SK-N-SH (cell line): ENCODE data around the gene PPP3R1.

ENCODE experiments used
- CHD2 ChIP-seq: fragments of 150-350 bp; IDR thresholded peaks from 2 replicates; pipeline ENCODE4 v1.6.1; 2018; ENCODE audit warnings: low read length; ENCODE audit not compliant: partially characterized antibody
- EP300 ChIP-seq, 2 experiments: IDR thresholded peaks; 2 replicates each; pipeline versions ENCODE4 v1.4.0 to v1.6.1; 2012; ENCODE audit warnings: borderline replicate concordance in 1 of 2, low read depth in 1 of 2, low read length in 1 of 2
- GABPA ChIP-seq: IDR thresholded peaks from 2 replicates; pipeline ENCODE4 v1.4.0; 2012; ENCODE audit warnings: low read depth, mild to moderate bottlenecking
- POLR2AphosphoS5 ChIP-seq: IDR thresholded peaks from 2 replicates; pipeline ENCODE4 v1.6.1; 2012; ENCODE audit warnings: low read depth, low read length
- SMC3 ChIP-seq: IDR thresholded peaks from 2 replicates; pipeline ENCODE4 v1.6.1; 2012; ENCODE audit warnings: low read depth, low read length, improper control_type of control experiment
- TF ChIP-seq, protein P1 (sequence below): fragments of 200-600 bp; sonication (generic); IDR thresholded peaks from 2 replicates; pipeline ENCODE4 v1.6.1; 2017; ENCODE audit warnings: antibody characterized with exemption, mild to moderate bottlenecking, moderate library complexity
- TF ChIP-seq, protein P2 (sequence below): IDR thresholded peaks from 2 replicates; pipeline ENCODE4 v1.6.1; 2012; ENCODE audit warnings: mild to moderate bottlenecking, low read depth, low read length, moderate library complexity
- TF ChIP-seq, protein P3 (sequence below): IDR thresholded peaks from 2 replicates; pipeline ENCODE4 v1.4.0; 2012; ENCODE audit warnings: low read depth
- TF ChIP-seq, protein P4 (sequence below): fragments of 150-350 bp; IDR thresholded peaks from 2 replicates; pipeline ENCODE4 v1.6.1; 2017; ENCODE audit warnings: antibody characterized with exemption, low read length, low read depth, borderline replicate concordance

DNA sequence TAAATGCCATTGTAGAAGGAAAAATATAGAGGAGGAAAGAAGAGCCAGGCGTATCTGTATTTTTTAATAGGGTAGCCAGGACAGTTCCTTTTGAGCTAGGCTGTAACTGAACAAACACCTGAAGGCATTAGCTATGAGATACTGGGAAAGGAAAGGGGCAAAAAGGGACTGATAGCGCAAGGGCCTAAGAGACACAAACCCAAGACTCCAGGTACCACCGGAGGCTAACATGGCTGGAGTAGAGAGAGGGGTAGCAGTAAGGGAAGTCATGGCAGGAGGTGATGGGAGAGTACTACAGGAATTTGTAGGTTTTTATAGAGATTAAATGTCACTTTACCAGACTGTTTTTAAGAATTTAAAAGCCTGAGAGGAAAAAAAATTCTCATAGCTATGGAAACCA, 73.9 kb downstream of the PPP3R1 start:
- TF ChIP-seq, protein P1, sequence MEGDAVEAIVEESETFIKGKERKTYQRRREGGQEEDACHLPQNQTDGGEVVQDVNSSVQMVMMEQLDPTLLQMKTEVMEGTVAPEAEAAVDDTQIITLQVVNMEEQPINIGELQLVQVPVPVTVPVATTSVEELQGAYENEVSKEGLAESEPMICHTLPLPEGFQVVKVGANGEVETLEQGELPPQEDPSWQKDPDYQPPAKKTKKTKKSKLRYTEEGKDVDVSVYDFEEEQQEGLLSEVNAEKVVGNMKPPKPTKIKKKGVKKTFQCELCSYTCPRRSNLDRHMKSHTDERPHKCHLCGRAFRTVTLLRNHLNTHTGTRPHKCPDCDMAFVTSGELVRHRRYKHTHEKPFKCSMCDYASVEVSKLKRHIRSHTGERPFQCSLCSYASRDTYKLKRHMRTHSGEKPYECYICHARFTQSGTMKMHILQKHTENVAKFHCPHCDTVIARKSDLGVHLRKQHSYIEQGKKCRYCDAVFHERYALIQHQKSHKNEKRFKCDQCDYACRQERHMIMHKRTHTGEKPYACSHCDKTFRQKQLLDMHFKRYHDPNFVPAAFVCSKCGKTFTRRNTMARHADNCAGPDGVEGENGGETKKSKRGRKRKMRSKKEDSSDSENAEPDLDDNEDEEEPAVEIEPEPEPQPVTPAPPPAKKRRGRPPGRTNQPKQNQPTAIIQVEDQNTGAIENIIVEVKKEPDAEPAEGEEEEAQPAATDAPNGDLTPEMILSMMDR: no peak
- TF ChIP-seq POLR2AphosphoS5 (no peak), EP300 (IDR thresholded peaks at IDR 0.05; ENCODE audit: borderline replicate concordance in 1 of 2, low read depth in 1 of 2, low read length in 1 of 2) (no peak), SMC3 (no peak), CHD2 (no peak), GABPA (no peak)
- TF ChIP-seq, protein P2, sequence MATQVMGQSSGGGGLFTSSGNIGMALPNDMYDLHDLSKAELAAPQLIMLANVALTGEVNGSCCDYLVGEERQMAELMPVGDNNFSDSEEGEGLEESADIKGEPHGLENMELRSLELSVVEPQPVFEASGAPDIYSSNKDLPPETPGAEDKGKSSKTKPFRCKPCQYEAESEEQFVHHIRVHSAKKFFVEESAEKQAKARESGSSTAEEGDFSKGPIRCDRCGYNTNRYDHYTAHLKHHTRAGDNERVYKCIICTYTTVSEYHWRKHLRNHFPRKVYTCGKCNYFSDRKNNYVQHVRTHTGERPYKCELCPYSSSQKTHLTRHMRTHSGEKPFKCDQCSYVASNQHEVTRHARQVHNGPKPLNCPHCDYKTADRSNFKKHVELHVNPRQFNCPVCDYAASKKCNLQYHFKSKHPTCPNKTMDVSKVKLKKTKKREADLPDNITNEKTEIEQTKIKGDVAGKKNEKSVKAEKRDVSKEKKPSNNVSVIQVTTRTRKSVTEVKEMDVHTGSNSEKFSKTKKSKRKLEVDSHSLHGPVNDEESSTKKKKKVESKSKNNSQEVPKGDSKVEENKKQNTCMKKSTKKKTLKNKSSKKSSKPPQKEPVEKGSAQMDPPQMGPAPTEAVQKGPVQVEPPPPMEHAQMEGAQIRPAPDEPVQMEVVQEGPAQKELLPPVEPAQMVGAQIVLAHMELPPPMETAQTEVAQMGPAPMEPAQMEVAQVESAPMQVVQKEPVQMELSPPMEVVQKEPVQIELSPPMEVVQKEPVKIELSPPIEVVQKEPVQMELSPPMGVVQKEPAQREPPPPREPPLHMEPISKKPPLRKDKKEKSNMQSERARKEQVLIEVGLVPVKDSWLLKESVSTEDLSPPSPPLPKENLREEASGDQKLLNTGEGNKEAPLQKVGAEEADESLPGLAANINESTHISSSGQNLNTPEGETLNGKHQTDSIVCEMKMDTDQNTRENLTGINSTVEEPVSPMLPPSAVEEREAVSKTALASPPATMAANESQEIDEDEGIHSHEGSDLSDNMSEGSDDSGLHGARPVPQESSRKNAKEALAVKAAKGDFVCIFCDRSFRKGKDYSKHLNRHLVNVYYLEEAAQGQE: no peak
- TF ChIP-seq, protein P3, sequence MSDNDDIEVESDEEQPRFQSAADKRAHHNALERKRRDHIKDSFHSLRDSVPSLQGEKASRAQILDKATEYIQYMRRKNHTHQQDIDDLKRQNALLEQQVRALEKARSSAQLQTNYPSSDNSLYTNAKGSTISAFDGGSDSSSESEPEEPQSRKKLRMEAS: no peak
- TF ChIP-seq, protein P4, sequence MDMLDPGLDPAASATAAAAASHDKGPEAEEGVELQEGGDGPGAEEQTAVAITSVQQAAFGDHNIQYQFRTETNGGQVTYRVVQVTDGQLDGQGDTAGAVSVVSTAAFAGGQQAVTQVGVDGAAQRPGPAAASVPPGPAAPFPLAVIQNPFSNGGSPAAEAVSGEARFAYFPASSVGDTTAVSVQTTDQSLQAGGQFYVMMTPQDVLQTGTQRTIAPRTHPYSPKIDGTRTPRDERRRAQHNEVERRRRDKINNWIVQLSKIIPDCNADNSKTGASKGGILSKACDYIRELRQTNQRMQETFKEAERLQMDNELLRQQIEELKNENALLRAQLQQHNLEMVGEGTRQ: no peak
